HG02798 (cell line): ENCODE measurements around the gene KIR2DL1.
"Not testable (repeated sequence)": the region's sequence is repeated elsewhere in the genome, so short reads cannot be mapped to it uniquely, and the experiment has no call there.

ENCODE experiments used
- ATAC-seq: cut with Tn5 transposase; IDR thresholded peaks from one replicate; pipeline ENCODE4 v1.9.1; 2021; ENCODE audit warnings: mild to moderate bottlenecking; ENCODE audit not compliant: unreplicated experiment, poor library complexity

Gene KIR2DL1

DNA sequence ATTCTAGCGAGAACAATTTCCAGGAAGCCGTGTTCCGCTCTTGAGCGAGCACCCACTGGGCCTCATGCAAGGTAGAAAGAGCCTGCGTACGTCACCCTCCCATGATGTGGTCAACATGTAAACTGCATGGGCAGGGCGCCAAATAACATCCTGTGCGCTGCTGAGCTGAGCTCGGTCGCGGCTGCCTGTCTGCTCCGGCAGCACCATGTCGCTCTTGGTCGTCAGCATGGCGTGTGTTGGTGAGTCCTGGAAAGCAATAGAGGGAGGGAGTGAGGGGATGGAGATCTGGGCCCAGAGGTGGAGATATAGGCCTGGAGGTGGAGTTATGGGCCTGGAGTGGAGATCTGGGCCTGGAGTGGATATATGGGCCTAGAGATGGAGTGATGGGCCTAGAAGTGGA, at the start of gene KIR2DL1:
Gene KIR2DL1 (plus strand): TSS at position 148 of the 400 bp plus-strand sequence. CDS start 58 bp downstream, at position 206.
- not testable (repeated sequence) for ATAC-seq

DNA sequence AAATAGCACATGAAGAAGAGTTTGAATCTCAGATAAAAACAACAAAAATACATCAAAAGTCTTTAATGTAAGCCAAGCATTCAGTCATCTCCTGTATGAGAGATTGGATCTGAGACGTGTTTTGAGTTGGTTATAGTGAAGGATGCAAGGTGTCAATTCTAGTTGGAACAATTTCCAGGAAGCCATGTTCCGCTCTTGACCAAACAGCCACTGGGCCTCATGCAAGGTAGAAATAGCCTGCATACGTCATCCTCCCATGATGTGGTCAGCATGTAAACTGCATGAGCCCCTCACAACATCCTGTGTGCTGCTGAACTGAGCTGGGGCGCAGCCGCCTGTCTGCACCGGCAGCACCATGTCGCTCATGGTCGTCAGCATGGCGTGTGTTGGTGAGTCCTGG, 45.5 kb upstream of the KIR2DL1 start, which contains the start of gene KIR3DL3:
Gene KIR3DL3 (plus strand): TSS at position 301 of the 400 bp plus-strand sequence. CDS start 55 bp downstream, at position 356.
- no peak for ATAC-seq

DNA sequence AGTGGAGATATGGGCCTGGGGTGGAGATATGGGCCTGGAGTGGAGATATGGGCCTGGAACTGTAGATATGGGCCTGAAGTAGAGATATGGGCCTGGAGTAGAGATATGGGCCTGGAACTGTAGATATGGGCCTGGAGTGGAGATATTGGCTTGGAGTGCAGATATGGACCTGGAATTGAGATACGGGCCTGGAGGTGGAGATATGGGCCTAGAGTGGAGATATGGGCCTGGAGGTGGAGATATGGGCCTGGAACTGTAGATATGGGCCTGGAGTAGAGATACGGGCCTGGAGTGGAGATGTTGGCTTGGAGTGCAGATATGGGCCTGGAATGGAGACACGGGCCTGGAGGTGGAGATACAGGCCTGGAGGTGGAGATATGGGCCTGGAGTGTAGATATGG, 44.9 kb upstream of the KIR2DL1 start:
- ATAC-seq: no peak

DNA sequence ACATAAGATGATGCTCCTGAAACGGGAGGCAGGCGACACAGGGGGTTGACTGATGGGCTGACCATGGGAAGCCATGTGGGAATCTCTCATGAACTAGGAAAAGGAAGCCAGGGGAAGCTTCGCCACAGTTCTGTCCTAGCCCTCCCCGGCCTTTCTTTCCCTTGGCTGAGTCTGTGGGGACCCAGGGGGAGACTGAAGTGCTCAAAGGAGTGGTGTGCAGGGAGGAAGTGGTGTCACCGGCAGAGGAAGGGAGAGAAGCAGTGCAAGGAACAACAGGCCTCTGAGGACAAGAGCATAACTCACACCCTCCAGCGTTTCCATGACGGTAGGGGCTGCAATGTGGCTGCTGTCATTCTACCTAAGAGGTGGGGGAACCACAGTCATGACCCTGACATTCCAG, 44.3 kb upstream of the KIR2DL1 start:
- no peak for ATAC-seq

DNA sequence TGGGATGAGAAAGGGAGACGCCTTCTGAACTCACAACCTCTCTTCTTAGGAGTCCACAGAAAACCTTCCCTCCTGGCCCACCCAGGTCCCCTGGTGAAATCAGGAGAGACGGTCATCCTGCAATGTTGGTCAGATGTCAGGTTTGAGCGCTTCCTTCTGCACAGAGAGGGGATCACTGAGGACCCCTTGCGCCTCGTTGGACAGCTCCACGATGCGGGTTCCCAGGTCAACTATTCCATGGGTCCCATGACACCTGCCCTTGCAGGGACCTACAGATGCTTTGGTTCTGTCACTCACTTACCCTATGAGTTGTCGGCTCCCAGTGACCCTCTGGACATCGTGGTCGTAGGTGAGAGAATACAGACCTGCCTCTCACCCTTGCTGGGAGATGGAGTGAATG, 42.0 kb upstream of the KIR2DL1 start:
- ATAC-seq: no peak

DNA sequence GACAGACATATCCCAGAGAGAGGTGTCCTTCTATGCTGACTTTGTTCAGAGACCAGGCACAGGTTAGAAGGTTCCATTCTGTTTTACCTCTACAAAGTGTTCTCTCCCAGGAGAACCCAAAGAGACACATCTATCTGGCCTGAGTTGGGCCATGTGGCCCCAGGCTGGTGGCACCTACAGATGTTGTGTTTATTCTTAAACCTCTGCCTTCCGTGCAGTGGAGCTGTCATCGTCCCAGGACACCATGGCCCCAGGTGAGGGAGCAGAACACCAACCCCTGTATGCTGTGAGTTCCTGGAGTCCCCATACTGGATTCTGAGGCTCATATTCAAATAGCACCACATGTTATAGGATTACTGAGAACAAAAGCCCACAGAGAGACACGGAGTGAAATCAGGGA, 41.4 kb upstream of the KIR2DL1 start:
- no peak for ATAC-seq

DNA sequence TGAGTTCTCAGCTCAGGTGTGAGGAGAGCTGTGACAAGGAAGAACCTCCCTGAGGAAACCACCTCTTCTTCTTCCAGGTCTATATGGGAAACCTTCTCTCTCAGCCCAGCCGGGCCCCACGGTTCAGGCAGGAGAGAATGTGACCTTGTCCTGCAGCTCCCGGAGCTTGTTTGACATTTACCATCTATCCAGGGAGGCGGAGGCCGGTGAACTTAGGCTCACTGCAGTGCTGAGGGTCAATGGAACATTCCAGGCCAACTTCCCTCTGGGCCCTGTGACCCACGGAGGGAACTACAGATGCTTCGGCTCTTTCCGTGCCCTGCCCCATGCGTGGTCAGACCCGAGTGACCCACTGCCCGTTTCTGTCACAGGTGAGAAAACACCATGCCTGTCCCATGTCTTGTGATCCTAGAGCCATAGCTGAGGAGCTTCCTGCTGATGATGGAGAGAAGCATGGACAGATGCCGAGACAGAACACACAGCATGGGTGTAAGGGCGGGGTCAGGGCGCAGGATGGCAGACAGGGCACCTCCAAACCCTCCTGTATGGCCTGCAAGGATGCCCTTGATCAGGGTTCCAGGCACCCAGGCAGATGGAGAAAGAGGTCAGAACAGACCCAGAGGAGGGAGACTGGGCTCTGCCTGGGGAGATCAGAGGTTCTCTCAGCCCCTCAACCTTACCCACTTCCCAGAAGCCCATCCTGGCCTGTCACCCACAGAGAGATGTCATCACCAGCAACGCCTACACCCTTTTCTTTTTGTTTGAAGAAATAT, 40.0 kb upstream of the KIR2DL1 start:
- ATAC-seq: no peak

DNA sequence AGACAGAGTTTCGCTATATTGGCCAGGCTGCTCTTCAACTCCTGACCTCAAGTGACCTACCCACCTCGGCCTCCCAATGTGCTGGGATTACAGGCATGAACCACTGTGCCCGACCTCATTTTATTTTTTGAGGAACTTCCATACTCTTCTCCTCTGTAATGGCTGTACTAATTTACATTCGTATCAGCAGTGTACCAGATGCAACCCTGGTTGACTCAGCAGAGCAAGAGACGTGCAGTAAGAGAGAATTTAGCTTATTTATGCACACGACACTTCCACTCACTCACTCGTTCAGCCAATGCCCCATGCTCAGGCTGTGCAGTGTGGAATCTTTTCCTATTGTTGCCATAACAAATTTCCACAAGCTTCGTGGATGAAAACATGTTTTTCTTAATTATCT, 38.4 kb upstream of the KIR2DL1 start:
- ATAC-seq: no peak

DNA sequence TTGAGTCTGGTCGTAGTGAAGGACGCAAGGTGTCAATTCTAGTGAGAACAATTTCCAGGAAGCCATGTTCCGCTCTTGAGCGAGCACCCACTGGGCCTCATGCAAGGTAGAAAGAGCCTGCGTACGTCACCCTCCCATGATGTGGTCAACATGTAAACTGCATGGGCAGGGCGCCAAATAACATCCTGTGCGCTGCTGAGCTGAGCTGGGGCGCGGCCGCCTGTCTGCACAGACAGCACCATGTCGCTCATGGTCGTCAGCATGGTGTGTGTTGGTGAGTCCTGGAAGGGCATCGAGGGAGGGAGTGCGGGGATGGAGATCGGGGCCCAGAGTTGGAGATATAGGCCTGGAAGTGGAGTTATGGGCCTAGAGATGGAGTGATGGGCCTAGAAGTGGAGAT, 31.3 kb upstream of the KIR2DL1 start, which contains the start of gene KIR2DL3:
Gene KIR2DL3 (plus strand): TSS at position 208 of the 400 bp plus-strand sequence. CDS start 33 bp downstream, at position 241.
- ATAC-seq: not testable (repeated sequence)

DNA sequence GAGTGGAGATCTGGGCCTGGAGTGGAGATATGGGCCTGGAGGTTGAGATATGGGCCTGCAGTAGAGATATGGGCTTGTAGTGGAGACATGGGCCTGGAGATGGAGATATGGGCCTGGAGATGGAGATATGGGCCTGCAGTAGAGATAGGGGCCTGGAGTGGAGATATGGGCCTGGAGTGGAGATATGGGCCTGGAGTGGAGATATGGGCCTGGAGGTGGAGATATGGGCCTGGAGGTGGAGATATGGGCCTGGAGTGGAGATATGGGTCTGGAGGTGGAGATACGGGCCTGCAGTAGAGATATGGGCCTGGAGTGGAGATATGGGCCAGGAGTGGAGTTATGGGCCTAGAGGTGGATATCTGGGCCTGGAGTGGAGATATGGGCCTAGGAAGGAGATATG, 30.9 kb upstream of the KIR2DL1 start:
- ATAC-seq: no peak

DNA sequence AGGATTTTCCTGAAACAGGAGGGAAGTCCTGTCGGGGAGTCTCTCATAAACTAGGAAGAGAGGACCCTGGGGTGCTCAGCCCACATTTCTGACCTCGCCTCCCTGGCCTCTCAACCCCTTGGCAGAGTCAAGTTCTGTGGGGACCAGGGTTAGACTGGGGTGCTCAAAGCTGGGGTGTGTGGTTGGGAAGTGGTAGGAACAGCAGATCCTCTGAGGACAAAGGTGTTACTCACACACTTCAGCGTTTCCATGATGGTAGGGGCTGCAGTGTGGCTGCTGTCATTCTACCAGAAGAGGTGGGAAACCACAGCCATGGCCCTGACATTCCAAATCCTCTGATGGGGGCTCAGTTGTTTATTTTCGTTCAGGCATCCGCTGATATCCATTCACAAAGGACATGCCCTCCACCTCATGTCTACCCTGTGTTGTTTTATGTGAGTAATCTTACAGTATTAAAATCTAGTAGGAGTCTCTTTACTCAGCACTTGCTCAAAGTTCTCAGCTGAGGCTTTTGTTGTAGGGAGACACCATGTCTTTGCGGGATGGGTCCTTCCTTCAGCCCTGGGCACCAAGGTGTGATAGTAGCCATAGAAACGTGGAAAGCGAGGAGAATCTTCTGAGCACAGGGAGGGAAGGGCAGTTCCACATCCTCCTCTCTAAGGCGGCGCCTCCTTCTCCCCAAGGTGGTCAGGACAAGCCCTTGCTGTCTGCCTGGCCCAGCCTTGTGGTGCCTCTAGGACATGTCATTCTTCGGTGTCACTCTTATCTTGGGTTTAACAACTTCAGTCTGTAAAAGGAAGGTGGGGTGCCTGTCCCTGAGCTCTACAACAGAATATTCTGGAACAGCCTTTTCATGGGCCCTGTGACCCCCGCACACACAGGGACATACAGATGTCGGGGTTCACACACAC, 29.8 kb upstream of the KIR2DL1 start:
- ATAC-seq: no peak

DNA sequence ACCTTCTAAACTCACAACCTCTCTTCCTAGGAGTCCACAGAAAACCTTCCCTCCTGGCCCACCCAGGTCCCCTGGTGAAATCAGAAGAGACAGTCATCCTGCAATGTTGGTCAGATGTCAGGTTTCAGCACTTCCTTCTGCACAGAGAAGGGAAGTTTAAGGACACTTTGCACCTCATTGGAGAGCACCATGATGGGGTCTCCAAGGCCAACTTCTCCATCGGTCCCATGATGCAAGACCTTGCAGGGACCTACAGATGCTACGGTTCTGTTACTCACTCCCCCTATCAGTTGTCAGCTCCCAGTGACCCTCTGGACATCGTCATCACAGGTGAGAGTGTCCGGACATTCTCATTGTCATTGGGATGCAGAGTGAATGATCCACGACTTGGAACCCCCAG, 27.6 kb upstream of the KIR2DL1 start:
- not testable (repeated sequence) for ATAC-seq

DNA sequence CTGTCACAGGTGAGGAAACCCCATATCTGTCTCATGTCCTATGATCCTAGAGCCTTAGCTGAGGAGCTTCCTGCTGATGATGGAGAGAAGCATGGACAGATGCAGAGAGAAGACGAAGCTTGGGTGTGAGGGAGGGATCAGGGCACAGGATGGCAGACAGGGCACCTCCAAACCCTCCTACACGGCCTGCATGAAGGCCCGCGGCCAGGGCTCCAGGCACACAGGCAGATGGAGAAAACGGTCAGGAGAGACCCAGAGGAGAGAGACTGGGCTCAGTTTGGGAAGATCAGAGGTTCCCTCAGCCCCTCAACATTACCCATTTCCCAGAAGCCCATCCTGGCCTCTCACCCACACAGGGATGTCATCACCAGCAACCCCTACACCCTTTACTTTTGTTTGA, 25.5 kb upstream of the KIR2DL1 start:
- ATAC-seq: not testable (repeated sequence)

DNA sequence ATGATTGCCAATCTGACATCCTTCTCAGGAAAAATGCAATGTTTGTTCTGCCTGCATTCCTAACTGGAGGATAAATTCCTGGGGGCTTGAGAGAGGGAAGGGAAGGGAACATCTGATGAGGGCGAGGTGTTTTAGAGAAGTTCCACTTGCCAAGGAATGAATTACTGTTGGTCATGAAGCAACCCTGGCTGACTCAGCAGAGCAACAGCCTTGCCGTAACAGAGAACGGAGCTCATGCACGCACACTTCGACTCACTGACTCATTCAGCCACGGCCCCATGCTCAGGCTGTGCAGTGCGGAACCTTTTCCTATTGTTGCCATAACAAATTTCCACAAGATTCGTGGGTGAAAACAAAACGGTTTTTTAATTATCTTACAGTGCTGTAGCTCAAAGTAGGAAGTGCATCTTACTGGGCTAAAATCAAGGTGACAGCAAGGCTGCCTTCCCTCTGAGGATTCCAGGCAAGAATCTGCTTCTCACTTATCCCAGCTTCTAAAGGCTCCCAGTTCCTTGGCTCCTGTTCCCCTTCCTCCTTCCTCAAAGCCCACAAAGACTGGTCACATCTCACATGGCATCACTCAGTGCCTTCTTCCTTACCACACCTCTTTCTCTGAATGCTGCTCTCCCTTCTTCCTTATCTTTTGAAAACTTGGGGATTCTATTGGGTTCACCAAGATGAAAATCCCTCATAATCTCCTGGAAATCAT, 21.8 kb upstream of the KIR2DL1 start:
- ATAC-seq: not testable (repeated sequence)

DNA sequence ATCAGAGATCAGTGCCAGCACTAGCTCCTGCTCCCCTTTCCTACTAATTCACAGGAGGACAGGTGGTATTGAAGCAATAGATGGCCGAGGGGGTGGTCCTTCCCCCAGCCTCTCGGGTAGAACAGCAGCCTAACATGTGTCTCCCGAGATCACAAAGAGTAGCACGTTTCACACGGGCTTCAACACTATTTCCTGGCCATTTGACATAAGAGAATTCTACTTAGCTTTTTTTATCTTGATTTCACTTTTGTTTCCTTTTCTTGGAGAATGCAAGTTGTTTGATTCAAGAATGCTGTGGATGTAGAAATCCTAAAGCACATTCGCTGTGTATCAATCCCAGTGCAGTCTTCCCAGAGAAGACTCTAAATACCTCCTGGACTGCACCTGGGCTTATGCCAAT, 19.3 kb upstream of the KIR2DL1 start:
- not testable (repeated sequence) for ATAC-seq

DNA sequence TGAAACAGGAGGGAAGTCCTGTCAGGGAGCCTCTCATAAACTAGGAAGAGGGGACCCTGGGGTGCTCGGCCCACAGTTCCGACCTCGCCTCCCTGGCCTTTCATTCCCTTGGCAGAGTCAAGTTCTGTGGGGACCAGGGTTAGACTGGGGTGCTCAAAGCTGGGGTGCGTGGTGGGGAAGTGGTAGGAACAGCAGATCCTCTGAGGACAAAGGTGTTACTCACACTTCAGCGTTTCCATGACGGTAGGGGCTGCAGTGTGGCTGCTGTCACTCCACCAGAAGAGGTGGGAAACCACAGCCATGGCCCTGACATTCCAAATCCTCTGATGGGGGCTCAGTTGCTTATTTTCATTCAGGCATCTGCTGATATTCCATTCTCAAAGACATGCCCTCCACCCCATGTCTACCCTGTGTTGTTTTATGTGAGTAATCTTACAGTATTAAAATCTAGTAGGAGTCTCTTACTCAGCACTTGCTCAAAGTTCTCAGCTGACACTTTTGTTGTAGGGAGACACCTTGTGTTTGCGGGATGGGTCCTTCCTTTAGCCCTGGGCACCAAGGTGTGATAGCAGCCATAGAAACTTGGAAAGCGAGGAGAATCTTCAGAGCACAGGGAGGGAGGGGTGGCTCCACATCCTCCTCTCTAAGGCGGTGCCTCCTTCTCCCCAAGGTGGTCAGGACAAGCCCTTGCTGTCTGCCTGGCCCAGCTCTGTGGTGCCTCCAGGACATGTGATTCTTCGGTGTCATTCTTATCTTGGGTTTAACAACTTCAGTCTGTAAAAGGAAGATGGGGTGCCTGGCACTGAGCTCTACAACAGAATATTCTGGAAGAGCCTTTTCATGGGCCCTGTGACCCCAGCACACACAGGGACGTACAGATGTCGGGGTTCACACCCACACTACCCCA, 13.1 kb upstream of the KIR2DL1 start:
- ATAC-seq: not testable (repeated sequence)

DNA sequence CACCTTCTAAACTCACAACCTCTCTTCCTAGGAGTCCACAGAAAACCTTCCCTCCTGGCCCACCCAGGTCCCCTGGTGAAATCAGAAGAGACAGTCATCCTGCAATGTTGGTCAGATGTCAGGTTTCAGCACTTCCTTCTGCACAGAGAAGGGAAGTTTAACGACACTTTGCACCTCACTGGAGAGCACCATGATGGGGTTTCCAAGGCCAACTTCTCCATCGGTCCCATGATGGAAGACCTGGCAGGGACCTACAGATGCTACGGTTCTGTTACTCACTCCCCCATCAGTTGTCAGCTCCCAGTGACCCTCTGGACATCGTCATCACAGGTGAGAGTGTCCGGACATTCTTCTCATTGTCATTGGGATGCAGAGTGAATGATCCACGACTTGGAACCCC, 11.0 kb upstream of the KIR2DL1 start:
- not testable (repeated sequence) for ATAC-seq

DNA sequence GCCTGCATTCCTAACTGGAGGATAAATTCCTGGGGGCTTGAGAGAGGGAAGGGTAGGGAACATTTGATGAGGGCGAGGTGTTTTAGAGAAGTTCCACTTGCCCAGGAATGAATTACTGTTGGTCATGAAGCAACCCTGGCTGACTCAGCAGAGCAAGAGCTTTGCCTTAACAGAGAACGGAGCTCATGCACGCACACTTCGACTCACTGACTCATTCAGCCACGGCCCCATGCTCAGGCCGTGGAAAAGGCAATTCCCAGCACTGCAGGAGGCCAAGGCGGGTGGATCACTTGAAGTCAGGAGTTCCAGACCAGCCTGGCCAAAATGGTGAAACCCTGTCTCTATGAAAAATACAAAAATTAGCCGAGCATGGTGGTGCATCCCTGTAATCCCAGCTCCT, 5.4 kb upstream of the KIR2DL1 start:
- ATAC-seq: not testable (repeated sequence)

DNA sequence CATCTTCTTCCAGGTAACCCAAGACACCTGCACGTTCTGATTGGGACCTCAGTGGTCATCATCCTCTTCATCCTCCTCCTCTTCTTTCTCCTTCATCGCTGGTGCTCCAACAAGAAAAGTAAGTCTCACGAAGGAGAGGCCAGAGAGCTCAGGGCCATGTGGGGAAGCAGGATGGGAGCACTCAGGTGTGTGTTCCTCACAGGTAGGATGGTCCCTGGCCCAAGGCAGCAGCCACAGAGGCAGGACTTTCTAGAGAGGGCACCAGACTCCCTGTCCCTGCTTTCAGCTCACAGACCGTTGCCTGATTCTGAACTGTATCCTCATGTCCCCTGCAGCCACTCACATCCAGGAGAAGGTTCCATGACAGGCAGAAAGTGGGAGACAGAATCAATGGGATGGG, 3.1 kb upstream of the KIR2DL1 start:
- ATAC-seq: not testable (repeated sequence)
